Uterus (tissue), 2 donors: ENCODE measurements around the gene USP40.

ENCODE experiments used
- POLR2A ChIP-seq, 2 donors: fragments of 450-650 bp; IDR thresholded peaks; one replicate each; pipeline ENCODE4 v1.6.1; 2016; ENCODE audit warnings: antibody characterized with exemption in 2 of 2, mild to moderate bottlenecking in 1 of 2, moderate library complexity in 1 of 2
- TF ChIP-seq, protein P1 (sequence below), 4 experiments: fragments of 200-600 bp in 2 of 4; fragments of 450-650 bp in 2 of 4; sonication (generic) in 2 of 4; IDR thresholded peaks; one replicate each; pipeline ENCODE4 v1.5.1; 2016 to 2019; ENCODE audit warnings: antibody characterized with exemption in 4 of 4, mild to moderate bottlenecking in 2 of 4, moderate library complexity in 1 of 4

DNA sequence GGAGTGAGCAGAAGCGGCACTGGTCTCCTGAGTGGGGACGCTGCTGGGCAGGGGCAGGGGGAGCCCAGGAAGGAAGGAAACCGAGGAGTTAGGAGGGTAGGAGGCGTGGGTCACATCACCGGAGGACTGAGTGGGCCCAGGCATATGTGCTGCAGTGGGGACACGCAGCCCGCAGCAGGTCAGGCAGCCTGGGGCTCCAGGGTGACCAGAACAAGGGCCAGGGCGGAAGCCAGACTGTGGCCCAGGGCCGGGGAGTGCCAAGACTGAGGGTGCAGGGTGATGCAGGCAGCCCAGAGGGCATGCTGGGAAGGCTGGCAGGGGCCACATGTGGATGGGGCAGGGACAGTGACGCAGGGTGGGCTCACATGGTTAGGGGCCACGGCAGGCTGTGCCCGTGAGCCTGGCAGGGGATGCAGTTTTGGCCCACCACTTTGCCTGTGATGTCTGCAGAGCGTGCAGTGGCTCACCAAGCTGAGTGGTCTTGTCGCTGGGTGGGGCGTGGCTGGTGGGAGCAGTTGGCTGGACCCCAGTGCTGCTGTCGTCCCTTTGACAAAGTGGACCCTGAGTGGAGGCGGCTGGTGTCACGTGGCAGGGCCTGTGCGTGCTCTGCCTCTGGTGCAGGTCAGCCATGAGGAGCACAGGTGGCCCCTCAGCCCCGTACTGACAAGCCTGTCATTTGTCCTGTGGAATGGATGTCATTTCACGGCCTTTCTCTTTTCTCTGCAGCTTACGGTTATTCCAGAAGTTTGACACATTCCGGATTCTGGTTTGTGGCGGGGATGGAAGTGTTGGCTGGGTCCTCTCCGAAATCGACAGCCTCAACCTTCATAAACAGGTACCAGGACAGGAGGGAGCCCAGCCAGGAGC, 125.2 kb downstream of the USP40 start:
- TF ChIP-seq, protein P1, sequence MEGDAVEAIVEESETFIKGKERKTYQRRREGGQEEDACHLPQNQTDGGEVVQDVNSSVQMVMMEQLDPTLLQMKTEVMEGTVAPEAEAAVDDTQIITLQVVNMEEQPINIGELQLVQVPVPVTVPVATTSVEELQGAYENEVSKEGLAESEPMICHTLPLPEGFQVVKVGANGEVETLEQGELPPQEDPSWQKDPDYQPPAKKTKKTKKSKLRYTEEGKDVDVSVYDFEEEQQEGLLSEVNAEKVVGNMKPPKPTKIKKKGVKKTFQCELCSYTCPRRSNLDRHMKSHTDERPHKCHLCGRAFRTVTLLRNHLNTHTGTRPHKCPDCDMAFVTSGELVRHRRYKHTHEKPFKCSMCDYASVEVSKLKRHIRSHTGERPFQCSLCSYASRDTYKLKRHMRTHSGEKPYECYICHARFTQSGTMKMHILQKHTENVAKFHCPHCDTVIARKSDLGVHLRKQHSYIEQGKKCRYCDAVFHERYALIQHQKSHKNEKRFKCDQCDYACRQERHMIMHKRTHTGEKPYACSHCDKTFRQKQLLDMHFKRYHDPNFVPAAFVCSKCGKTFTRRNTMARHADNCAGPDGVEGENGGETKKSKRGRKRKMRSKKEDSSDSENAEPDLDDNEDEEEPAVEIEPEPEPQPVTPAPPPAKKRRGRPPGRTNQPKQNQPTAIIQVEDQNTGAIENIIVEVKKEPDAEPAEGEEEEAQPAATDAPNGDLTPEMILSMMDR (IDR thresholded peaks at IDR 0.05) = no peak
- TF ChIP-seq POLR2A (IDR thresholded peaks at IDR 0.05) = no peak
